ES-I3 (cell line): Measurements from ENCODE around the gene TMEM72.

Experiments
- H3K36me3 ChIP-seq: 2 replicates; pipeline ENCODE4 v1.6.1; 2013; ENCODE audit warnings: mild to moderate bottlenecking, low read length, control low read depth, moderate library complexity; ENCODE audit not compliant: insufficient read depth
- H3K4me1 ChIP-seq: 2 replicates; pipeline ENCODE4 v1.6.1; 2013; ENCODE audit warnings: mild to moderate bottlenecking, control low read depth, low read length; ENCODE audit not compliant: insufficient read depth
- H3K9ac ChIP-seq: 2 replicates; pipeline ENCODE4 v1.6.1; 2013; ENCODE audit warnings: low read depth, mild to moderate bottlenecking, low read length, moderate library complexity
- H3K9me3 ChIP-seq: 2 replicates; pipeline ENCODE4 v1.6.1; 2013; ENCODE audit warnings: mild to moderate bottlenecking, low read length, moderate library complexity; ENCODE audit not compliant: control insufficient read depth, insufficient read depth

The TMEM72 gene

GRCh38 chr10:44916429-44916828, 5.3 kb downstream of the TMEM72 start:
- Histone ChIP-seq H3K9ac (no peak overlapping the region), H3K4me1 (no peaks in the 10 kb centered on the region), H3K36me3 (no peaks in the 10 kb centered on the region), H3K9me3 (peaks cover 6% of the 10 kb centered on the region)

- no peak overlapping the region for H3K9ac ChIP-seq
Observed at GRCh38 chr10:44917848-44918247, 6.7 kb downstream of the TMEM72 start.

GRCh38 chr10:44920252-44920651, 9.1 kb downstream of the TMEM72 start:
- Histone ChIP-seq H3K4me1 (no peaks in the 10 kb centered on the region), H3K9ac (no peak overlapping the region), H3K9me3 (peaks cover 6% of the 10 kb centered on the region), H3K36me3 (no peaks in the 10 kb centered on the region)

More at GRCh38 chr10:44917848-44918247, 6.7 kb downstream of the TMEM72 start:
- Histone ChIP-seq H3K9me3 (peaks cover 6% of the 10 kb centered on the region), H3K4me1 (no peaks in the 10 kb centered on the region), H3K36me3 (no peaks in the 10 kb centered on the region)

- Histone ChIP-seq H3K9me3 (peaks cover 6% of the 10 kb centered on the region), H3K9ac (no peak overlapping the region), H3K4me1 (no peaks in the 10 kb centered on the region), H3K36me3 (no peaks in the 10 kb centered on the region)
Observed at GRCh38 chr10:44921061-44921460, 9.9 kb downstream of the TMEM72 start.

GRCh38 chr10:44921506-44921905, 10.4 kb downstream of the TMEM72 start:
- no peak overlapping the region for H3K9ac ChIP-seq
- no peaks in the 10 kb centered on the region for H3K4me1 ChIP-seq
- H3K9me3 ChIP-seq = peaks cover 6% of the 10 kb centered on the region
- no peaks in the 10 kb centered on the region for H3K36me3 ChIP-seq

GRCh38 chr10:44922021-44922420, 10.9 kb downstream of the TMEM72 start:
- Histone ChIP-seq H3K4me1 (no peaks in the 10 kb centered on the region), H3K9me3 (peaks cover 6% of the 10 kb centered on the region), H3K9ac (no peak overlapping the region), H3K36me3 (no peaks in the 10 kb centered on the region)

- Histone ChIP-seq H3K9me3 (peaks cover 3% of the 10 kb centered on the region), H3K4me1 (no peaks in the 10 kb centered on the region), H3K9ac (no peak overlapping the region), H3K36me3 (no peaks in the 10 kb centered on the region)
Observed at GRCh38 chr10:44922796-44923545, 11.8 kb downstream of the TMEM72 start.

- Histone ChIP-seq H3K36me3 (no peaks in the 10 kb centered on the region), H3K9ac (no peak overlapping the region), H3K9me3 (no peaks in the 10 kb centered on the region), H3K4me1 (no peaks in the 10 kb centered on the region)
Observed at GRCh38 chr10:44923611-44924010, 12.5 kb downstream of the TMEM72 start.

- no peaks in the 10 kb centered on the region for H3K36me3 ChIP-seq
- H3K9ac ChIP-seq = no peak overlapping the region
- no peaks in the 10 kb centered on the region for H3K4me1 ChIP-seq
- no peaks in the 10 kb centered on the region for H3K9me3 ChIP-seq
Observed at GRCh38 chr10:44924261-44925040, 13.3 kb downstream of the TMEM72 start.

- no peaks in the 10 kb centered on the region for H3K36me3 ChIP-seq
- H3K4me1 ChIP-seq = no peaks in the 10 kb centered on the region
- no peak overlapping the region for H3K9ac ChIP-seq
- H3K9me3 ChIP-seq = no peaks in the 10 kb centered on the region
Observed at GRCh38 chr10:44925224-44925623, 14.1 kb downstream of the TMEM72 start.

- Histone ChIP-seq H3K9ac (no peak overlapping the region), H3K4me1 (no peaks in the 10 kb centered on the region)
Observed at GRCh38 chr10:44925811-44926750, 14.9 kb downstream of the TMEM72 start.

GRCh38 chr10:44926751-44927351, 15.7 kb downstream of the TMEM72 start:
- no peak overlapping the region for H3K9ac ChIP-seq
- no peaks in the 10 kb centered on the region for H3K36me3 ChIP-seq
- H3K4me1 ChIP-seq = no peaks in the 10 kb centered on the region
- H3K9me3 ChIP-seq = no peaks in the 10 kb centered on the region

More at GRCh38 chr10:44925811-44926750, 14.9 kb downstream of the TMEM72 start:
- Histone ChIP-seq H3K36me3 (no peaks in the 10 kb centered on the region), H3K9me3 (no peaks in the 10 kb centered on the region)

GRCh38 chr10:44927352-44927751, 16.2 kb downstream of the TMEM72 start:
- H3K9me3 ChIP-seq = no peaks in the 10 kb centered on the region
- H3K4me1 ChIP-seq = no peaks in the 10 kb centered on the region
- no peak overlapping the region for H3K9ac ChIP-seq
- no peaks in the 10 kb centered on the region for H3K36me3 ChIP-seq

GRCh38 chr10:44928462-44928861, 17.3 kb downstream of the TMEM72 start:
- Histone ChIP-seq H3K4me1 (no peaks in the 10 kb centered on the region), H3K9ac (no peak overlapping the region), H3K9me3 (no peaks in the 10 kb centered on the region), H3K36me3 (no peaks in the 10 kb centered on the region)
